ENCODE measurements around the gene KIAA0825.

- TF ChIP-seq CTCF (IDR thresholded peaks at IDR 0.05) (no peak), POLR2A (IDR thresholded peaks at IDR 0.05) (no peak)
These were observed 118.6 kb downstream of the KIAA0825 start for GRCh38 chr5:94499806-94500205.

All from adrenal gland (tissue), 5 donors.